C1 segment of cervical spinal cord (tissue), 14 donors: Measurements from ENCODE around the gene TOMM6.
"Not testable (repeated sequence)": the region's sequence is repeated elsewhere in the genome, so short reads cannot be mapped to it uniquely, and the experiment has no call there.

ENCODE experiments used
- DNase-seq, 14 donors: peaks; one replicate each; lab custom pipeline; 2025; lab: John Stamatoyannopoulos, UW

The TOMM6 gene

DNA sequence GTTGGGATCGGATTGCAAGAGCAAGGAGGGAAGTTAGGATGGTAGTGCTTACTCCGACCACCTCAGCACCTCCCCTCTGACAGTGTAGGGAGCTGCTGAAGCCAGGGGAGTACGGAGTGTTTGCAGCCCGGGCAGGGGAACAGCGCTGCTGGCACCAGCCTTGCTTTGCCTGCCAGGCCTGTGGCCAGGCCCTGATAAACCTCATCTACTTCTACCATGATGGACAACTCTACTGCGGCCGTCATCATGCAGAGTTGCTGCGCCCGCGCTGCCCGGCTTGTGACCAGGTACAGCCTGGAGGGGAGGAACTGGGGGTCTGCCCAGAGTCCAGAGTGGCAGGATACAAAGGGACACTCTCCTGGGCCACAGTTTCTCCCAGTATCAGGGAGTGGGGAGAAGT is 2.2 kb upstream of the TOMM6 start:
- DNase-seq: no peak

GRCh38 chr6:41785689-41786450 is 1.6 kb upstream of the TOMM6 start:
- DNase-seq: peak in 6 of 14 donors; percentile 25 to 71 (median 52)

- peak; percentile 16 to 89 (median 82) for DNase-seq
Observed at GRCh38 chr6:41786451-41787218, 859 bp upstream of the TOMM6 start.

DNA sequence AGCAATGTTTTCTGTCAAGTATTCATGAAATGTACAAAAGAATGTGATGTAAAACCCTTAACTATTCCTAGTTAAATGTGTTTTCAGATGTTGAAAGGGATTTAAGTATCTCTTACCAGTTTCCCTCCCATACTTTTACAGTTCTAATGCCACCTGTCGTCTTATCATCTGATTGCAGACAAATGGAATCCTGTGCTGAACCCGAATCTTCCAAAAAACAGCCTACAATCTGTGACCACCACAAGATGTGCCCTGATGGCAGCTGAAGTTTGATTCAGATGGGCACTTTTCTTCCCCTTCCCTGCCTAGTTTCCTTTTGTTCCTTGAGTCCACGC is 1.9 kb downstream of the TOMM6 start:
- no peak for DNase-seq

DNA sequence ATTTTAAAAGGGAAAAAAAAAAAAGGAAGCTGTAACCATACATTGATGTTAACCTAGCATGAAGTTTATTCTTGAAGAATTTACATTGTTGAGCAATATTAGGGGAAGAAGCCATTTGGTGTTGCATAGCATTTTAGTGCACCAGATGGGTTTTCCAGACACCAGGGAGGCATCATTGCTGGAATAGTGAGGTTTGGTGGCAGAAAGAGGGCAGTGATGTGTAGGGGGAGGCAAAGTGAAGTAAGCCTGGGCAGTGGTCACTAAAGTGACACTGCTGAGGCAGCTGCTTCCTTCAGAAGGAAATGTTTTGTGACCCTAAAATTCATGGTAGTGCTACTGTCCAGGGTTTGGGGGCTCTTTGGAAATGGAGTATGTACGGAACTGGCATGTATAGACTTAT is 2.6 kb downstream of the TOMM6 start:
- no peak for DNase-seq

GRCh38 chr6:41791305-41791704 is 3.8 kb downstream of the TOMM6 start:
- DNase-seq: no peak

GRCh38 chr6:41791984-41792383 is 4.5 kb downstream of the TOMM6 start:
- no peak for DNase-seq

DNA sequence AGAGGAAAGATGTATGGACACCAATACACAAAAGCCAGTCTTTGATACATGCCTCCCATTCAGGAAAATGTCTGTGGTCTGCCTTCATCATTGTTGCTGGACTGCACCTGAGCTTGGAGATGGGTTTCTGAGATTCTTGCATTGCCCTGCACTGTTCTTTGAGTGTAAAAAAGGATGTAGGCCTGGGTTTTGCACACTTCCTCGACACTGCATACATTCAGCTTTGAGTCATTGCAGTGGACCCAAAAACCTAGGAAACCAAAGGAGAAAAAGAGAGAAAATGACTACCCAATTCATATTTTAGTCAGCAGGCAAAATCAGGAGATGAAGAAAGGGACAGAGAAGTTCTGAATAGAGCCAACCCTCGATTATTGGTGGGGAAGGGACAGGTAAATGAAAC is 9.0 kb downstream of the TOMM6 start:
- DNase-seq: no peak

DNA sequence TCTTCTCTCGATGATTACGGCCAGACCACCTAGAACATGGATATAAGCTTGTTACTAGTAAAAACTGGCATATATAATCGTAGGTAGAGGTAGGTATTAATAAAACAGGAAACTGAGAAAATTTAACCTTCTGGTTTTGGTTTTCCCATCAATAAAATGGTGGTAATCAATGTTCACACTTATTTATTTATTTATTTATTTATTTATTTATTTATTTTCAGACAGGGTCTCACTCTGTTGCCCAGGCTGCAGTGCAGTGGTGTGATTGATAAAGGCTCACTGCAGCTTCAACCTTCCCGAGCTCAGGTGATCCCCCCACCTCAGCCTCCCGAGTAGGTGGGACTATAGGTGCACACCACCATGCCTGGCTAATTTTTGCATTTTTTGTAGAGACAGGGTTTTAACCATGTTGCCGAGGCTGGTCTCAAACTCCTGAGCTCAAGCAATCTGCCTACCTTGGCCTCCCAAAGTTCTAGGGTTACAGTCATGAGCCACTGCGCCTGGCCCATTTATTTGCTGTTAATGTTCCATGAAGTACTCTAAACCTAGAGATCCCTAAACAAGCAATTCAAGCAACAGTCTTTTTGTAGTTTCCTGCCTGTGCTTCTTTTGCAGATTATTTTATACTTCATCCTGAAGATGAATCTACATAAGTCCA is 11.5 kb downstream of the TOMM6 start:
- no peak for DNase-seq

DNA sequence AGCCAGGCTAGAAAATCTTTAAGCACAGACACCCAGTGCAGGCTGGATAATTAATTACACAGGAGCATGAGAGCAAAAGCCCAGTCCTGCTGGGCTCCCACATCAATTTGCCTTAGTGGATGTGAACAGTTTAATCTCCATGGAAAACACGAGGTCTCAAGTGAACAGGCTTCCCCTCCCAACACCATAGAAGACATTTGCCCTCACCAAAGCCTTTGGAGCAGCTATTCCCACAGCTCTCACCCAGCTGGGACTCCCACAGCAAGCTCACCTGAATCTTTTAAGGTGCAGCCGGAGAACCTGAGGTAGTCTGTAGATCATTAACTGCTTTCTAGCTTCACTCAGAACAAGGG is 12.0 kb downstream of the TOMM6 start:
- DNase-seq: no peak

DNA sequence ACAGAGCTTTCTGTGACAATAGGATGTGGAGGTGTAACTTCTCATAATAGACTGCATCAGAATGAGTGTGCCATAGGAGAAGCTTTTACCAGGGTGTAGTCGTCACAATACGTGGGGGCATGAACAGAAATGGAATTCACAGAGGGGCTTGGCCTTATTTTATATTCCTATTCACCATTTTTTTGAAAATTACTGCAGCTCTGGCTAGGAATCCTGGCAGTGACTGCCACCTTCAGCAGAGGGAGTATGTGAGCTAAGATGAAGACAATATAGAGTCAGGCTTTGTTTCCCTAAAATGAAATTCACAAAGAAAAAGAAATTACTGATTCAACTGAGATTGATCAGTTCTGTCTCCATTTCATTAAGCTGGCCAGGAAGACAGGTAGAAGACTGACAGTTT is 13.9 kb downstream of the TOMM6 start:
- no peak for DNase-seq

- DNase-seq: no peak
Observed at GRCh38 chr6:41805830-41806774, 18.6 kb downstream of the TOMM6 start.

- DNase-seq: no peak
Observed at GRCh38 chr6:41811095-41811494, 23.6 kb downstream of the TOMM6 start.

GRCh38 chr6:41811946-41812345 is 24.5 kb downstream of the TOMM6 start:
- not testable (repeated sequence) for DNase-seq

- no peak for DNase-seq
Observed at GRCh38 chr6:41813469-41813868, 26.0 kb downstream of the TOMM6 start.

- no peak for DNase-seq
Observed at GRCh38 chr6:41813956-41814355, 26.5 kb downstream of the TOMM6 start.

DNA sequence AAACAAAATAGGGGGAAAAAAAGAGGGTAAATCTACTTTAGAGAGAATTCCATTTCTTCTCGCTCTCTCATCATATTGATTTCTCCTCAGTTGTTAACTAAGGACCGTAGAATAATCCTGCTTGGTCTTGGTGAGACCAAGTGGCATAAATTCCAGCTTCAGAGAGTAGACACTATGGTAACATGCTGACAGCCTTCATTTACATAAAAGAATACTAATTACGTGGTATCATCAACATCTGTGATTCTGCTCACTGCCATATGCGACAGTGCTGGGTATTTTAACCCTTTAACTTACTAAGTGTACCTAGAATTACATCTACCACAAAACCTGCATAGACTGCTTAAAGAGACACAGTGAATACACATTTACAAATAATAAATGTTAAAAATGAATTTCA is 27.1 kb downstream of the TOMM6 start:
- no peak for DNase-seq

DNA sequence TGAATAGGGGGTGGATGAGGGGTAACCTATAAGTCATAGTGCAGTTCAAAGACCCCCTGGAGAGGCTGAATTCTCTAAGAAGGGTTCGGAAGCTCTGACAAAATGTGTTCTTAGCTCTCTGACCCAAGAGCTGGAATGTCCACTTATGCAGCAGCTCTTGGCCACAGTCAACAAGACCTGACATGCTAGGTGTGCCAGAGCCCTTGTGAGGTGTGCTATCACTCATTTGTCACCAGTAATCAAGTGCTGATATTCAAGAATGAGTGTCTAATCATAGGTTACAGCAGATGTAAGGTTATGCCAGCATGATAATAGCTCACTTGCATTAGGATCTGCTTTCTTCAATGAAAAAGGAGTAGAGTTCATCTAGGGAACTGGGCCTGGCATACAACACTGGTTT is 28.1 kb downstream of the TOMM6 start:
- no peak for DNase-seq

- no peak for DNase-seq
Observed at GRCh38 chr6:41818271-41819054, 31.0 kb downstream of the TOMM6 start.

GRCh38 chr6:41821266-41821665 is 33.8 kb downstream of the TOMM6 start:
- DNase-seq: no peak

- DNase-seq: no peak
Observed at GRCh38 chr6:41822021-41822420, 34.5 kb downstream of the TOMM6 start.
